Central memory CD8-positive, alpha-beta T cell (primary cell): ENCODE measurements around the gene ARMC12.
A peak's percentile ranks its signal among the peaks of the same experiment; 100 is the strongest.

Experiments used
- ATAC-seq: fragments of 150-1000 bp; cut with Tn5 transposase; replicated peaks from 2 replicates; pipeline ENCODE4 v1.10.0; 2022; ENCODE audit warnings: mild to moderate bottlenecking, moderate FRiP score, moderate number of reproducible peaks; ENCODE audit not compliant: poor library complexity, severe bottlenecking; ENCODE audit errors: extremely low read depth
- DNase-seq, 2 donors: peaks; one replicate each; pipeline ENCODE4 v3.0.0; 2021; ENCODE audit warnings: low spot score in 2 of 2
- H3K27ac Mint-ChIP-seq: one replicate; pipeline ENCODE4 v1.8.0; 2022; ENCODE audit warnings: low read depth, mild to moderate bottlenecking, moderate library complexity, mixed read lengths
- H3K27me3 Mint-ChIP-seq: one replicate; pipeline ENCODE4 v1.8.0; 2022; ENCODE audit warnings: mixed read lengths
- H3K36me3 Mint-ChIP-seq: one replicate; pipeline ENCODE4 v1.8.0; 2022; ENCODE audit warnings: mild to moderate bottlenecking, moderate library complexity, mixed read lengths; ENCODE audit not compliant: insufficient read depth
- H3K4me1 Mint-ChIP-seq: one replicate; pipeline ENCODE4 v1.8.0; 2022; ENCODE audit warnings: mixed read lengths
- H3K4me3 Mint-ChIP-seq: one replicate; pipeline ENCODE4 v1.8.0; 2022; ENCODE audit warnings: mild to moderate bottlenecking, moderate library complexity, mixed read lengths
- H3K9me3 Mint-ChIP-seq: one replicate; pipeline ENCODE4 v1.8.0; 2022; ENCODE audit warnings: mixed read lengths

The ARMC12 gene

GRCh38 chr6:35751594-35751993, 14.8 kb downstream of the ARMC12 start:
- no peak overlapping the region for H3K4me3 Mint-ChIP-seq
- DNase-seq (no peak), ATAC-seq (no peak)
- H3K27me3 Mint-ChIP-seq, result peaks cover 11% of the 10 kb centered on the region
- no peaks in the 10 kb centered on the region for H3K9me3 Mint-ChIP-seq
- H3K4me1 Mint-ChIP-seq, result no peaks in the 10 kb centered on the region
- H3K36me3 Mint-ChIP-seq, result peaks cover 1% of the 10 kb centered on the region
- H3K27ac Mint-ChIP-seq, result no peak overlapping the region

- DNase-seq (no peak), ATAC-seq (no peak)
- Mint-ChIP-seq H3K36me3 (peaks cover 2% of the 10 kb centered on the region), H3K27ac (no peak overlapping the region), H3K9me3 (no peaks in the 10 kb centered on the region), H3K4me1 (no peaks in the 10 kb centered on the region), H3K27me3 (peaks cover 13% of the 10 kb centered on the region), H3K4me3 (no peak overlapping the region)
Measured at GRCh38 chr6:35752330-35752729, 15.5 kb downstream of the ARMC12 start.

- DNase-seq, result no peak
- no peak for ATAC-seq
- H3K4me3 Mint-ChIP-seq, result no peak overlapping the region
- no peak overlapping the region for H3K27ac Mint-ChIP-seq
- H3K4me1 Mint-ChIP-seq, result peaks cover 5% of the 10 kb centered on the region
- peaks cover 2% of the 10 kb centered on the region for H3K36me3 Mint-ChIP-seq
- no peaks in the 10 kb centered on the region for H3K9me3 Mint-ChIP-seq
- peaks cover 36% of the 10 kb centered on the region for H3K27me3 Mint-ChIP-seq
Measured at GRCh38 chr6:35754452-35755277, 17.8 kb downstream of the ARMC12 start.

- H3K27ac Mint-ChIP-seq, result no peak overlapping the region
- DNase-seq (no peak), ATAC-seq (no peak)
- H3K4me1 Mint-ChIP-seq, result peaks cover 5% of the 10 kb centered on the region
- H3K9me3 Mint-ChIP-seq, result no peaks in the 10 kb centered on the region
- H3K4me3 Mint-ChIP-seq, result no peak overlapping the region
- peaks cover 44% of the 10 kb centered on the region for H3K27me3 Mint-ChIP-seq
- peaks cover 2% of the 10 kb centered on the region for H3K36me3 Mint-ChIP-seq
Measured at GRCh38 chr6:35755278-35755924, 18.6 kb downstream of the ARMC12 start.

GRCh38 chr6:35757456-35758123, 20.8 kb downstream of the ARMC12 start:
- ATAC-seq, result no peak
- DNase-seq, result no peak
- Mint-ChIP-seq H3K4me1 (peaks cover 5% of the 10 kb centered on the region), H3K9me3 (no peaks in the 10 kb centered on the region), H3K4me3 (no peak overlapping the region), H3K27ac (no peak overlapping the region), H3K36me3 (peaks cover 2% of the 10 kb centered on the region), H3K27me3 (peaks cover 55% of the 10 kb centered on the region)

- Mint-ChIP-seq H3K4me3 (no peak overlapping the region), H3K36me3 (peaks cover 2% of the 10 kb centered on the region), H3K4me1 (peaks cover 5% of the 10 kb centered on the region), H3K9me3 (no peaks in the 10 kb centered on the region), H3K27me3 (peaks cover 73% of the 10 kb centered on the region), H3K27ac (no peak overlapping the region)
- DNase-seq, result no peak
- ATAC-seq, result no peak
Measured at GRCh38 chr6:35759426-35759825, 22.6 kb downstream of the ARMC12 start.

GRCh38 chr6:35765739-35766138, 28.9 kb downstream of the ARMC12 start:
- Mint-ChIP-seq H3K27me3 (peaks cover 40% of the 10 kb centered on the region), H3K36me3 (no peaks in the 10 kb centered on the region), H3K4me3 (no peak overlapping the region), H3K9me3 (no peaks in the 10 kb centered on the region), H3K4me1 (no peaks in the 10 kb centered on the region), H3K27ac (no peak overlapping the region)
- no peak for DNase-seq
- no peak for ATAC-seq

GRCh38 chr6:35769211-35769610, 32.4 kb downstream of the ARMC12 start:
- no peak overlapping the region for H3K27ac Mint-ChIP-seq
- no peak overlapping the region for H3K4me3 Mint-ChIP-seq
- no peaks in the 10 kb centered on the region for H3K9me3 Mint-ChIP-seq
- DNase-seq, result no peak
- ATAC-seq, result no peak
- H3K4me1 Mint-ChIP-seq, result no peaks in the 10 kb centered on the region
- H3K27me3 Mint-ChIP-seq, result peaks cover 20% of the 10 kb centered on the region
- H3K36me3 Mint-ChIP-seq, result no peaks in the 10 kb centered on the region

GRCh38 chr6:35771343-35771627, 34.5 kb downstream of the ARMC12 start:
- ATAC-seq (no peak), DNase-seq (no peak)
- Mint-ChIP-seq H3K4me3 (no peak overlapping the region), H3K9me3 (no peaks in the 10 kb centered on the region), H3K27me3 (peaks cover 33% of the 10 kb centered on the region), H3K4me1 (no peaks in the 10 kb centered on the region), H3K27ac (no peak overlapping the region), H3K36me3 (no peaks in the 10 kb centered on the region)

- Mint-ChIP-seq H3K27me3 (peaks cover 55% of the 10 kb centered on the region), H3K9me3 (no peaks in the 10 kb centered on the region), H3K27ac (no peak overlapping the region), H3K4me1 (peaks cover 5% of the 10 kb centered on the region), H3K4me3 (no peak overlapping the region), H3K36me3 (no peaks in the 10 kb centered on the region)
- ATAC-seq, result no peak
- DNase-seq, result no peak
Measured at GRCh38 chr6:35774116-35774794, 37.4 kb downstream of the ARMC12 start.

GRCh38 chr6:35775031-35775430, 38.2 kb downstream of the ARMC12 start:
- no peak for DNase-seq
- Mint-ChIP-seq H3K9me3 (no peaks in the 10 kb centered on the region), H3K27me3 (peaks cover 55% of the 10 kb centered on the region), H3K4me1 (peaks cover 5% of the 10 kb centered on the region), H3K27ac (no peak overlapping the region), H3K36me3 (no peaks in the 10 kb centered on the region), H3K4me3 (no peak overlapping the region)
- no peak for ATAC-seq

- peaks cover 48% of the 10 kb centered on the region for H3K27me3 Mint-ChIP-seq
- no peaks in the 10 kb centered on the region for H3K9me3 Mint-ChIP-seq
- no peak within 1 kb of the TSS for H3K27ac Mint-ChIP-seq
- no peaks in the 10 kb centered on the region for H3K36me3 Mint-ChIP-seq
- peaks cover 5% of the 10 kb centered on the region for H3K4me1 Mint-ChIP-seq
- DNase-seq (no peak), ATAC-seq (no peak)
- H3K4me3 Mint-ChIP-seq, result peak within 1 kb of the TSS; percentile 39
Measured at GRCh38 chr6:35776364-35777215, 39.8 kb downstream of the ARMC12 start, which contains the start of gene CLPSL2. Gene CLPSL2, plus strand, starts transcription at chr6:35776598. Its CDS starts 21 bp downstream, at chr6:35776619.
